NCI-H1417 treated with DMSO at 0.1 percent for 48 hours (cell line): ENCODE measurements around the gene TPSG1.
"Not testable (repeated sequence)": the region's sequence is repeated elsewhere in the genome, so short reads cannot be mapped to it uniquely, and the experiment has no call there.

Source experiments
- DNase-seq: peaks from one replicate; lab custom pipeline; 2025; lab: John Stamatoyannopoulos, UW

Gene TPSG1

DNA sequence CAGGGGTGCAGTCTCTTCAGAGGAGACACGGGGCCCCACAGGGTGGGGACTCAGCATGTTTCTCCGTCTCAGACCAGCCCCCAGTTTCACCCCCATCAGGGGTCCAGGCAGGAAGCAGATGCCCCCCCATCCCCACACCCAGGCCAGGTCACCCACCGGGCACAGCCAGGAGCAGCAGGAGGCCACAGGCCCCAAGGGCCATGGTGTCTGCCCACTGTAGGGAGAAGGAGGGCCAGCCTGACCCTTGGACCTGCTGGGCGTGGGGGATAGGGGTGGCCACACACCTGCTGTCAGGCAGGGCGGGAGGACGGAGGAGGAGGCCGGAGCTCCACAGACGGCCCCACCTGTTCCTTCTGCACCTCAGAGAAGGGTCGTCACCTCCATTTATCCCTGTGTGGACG is at the start of gene TPSG1:
Gene TPSG1, minus strand, starts transcription at position 218 of the 401 bp plus-strand sequence. Its CDS starts 16 bp downstream, at position 202.
- no peak for DNase-seq

DNA sequence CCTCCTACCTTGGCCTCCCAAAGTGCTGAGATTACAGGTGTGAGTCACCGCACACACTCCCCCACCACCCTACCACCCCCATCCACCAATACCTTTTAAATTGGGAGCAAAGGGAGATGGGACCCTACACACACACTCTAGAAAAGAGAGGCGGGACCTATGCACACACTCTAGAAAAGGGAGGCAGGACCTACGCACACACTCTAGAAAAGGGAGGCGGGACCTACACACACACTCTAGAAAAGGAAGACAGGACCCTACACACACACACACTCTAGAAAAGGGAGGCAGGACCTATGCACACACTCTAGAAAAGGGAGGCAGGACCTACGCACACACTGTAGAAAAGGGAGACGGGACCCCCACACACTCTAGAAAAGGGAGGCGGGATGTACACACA is 49.7 kb upstream of the TPSG1 start:
- no peak for DNase-seq

DNA sequence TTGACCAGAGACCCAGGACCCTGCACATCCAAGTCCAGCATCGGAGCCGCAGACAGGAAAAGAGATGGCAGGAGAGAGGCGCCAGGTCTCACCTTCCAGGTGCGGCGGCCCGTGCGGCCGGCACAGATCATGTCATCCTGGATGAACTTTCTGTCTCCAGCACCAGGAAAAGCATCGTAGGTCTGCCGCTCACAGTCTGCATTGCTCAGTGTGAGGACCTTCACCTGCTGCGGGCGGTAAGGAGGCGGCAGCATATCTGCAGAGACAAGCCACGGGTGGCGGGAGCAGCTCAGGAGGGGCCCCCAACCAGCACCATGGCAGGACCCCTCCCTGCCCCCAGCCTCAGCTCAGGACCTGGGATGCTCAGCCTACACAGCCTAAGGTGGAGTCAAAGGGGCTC is 48.7 kb upstream of the TPSG1 start:
- no peak for DNase-seq

DNA sequence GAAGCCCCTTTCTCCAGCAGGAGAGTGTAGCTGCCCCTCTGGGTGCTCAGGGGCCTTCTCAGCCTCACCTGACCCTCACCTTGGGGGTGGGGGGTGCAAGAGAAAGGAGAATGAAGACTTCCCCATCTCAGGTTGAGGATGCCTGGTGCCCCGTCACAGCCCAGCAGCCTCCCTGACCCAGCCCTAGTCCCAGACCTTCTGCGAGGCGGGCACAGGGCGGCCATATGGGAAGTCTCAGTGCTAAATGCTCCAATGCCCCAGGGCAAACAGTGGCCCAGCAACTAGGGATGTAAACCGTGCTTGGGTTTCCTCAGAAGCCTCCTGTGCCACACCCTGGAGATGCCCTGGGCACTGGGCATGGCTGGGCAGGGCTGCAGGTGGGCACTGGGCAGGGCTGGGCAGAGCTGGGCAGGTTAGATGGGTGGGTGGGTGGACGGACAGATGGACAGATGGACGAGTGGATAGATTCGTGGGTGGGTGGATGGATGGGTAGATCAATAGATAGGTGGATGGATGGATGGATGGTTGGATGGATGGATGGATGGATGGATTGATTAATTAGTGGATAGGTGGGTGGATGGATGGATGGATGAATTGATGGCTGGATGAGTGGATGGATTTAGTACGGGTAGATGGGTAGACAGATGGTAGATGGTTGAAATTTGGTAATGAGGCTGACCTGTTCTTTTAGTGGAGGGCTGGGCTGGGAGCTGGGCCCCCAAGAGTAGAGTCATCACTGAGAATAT is 47.6 kb upstream of the TPSG1 start:
- no peak for DNase-seq

DNA sequence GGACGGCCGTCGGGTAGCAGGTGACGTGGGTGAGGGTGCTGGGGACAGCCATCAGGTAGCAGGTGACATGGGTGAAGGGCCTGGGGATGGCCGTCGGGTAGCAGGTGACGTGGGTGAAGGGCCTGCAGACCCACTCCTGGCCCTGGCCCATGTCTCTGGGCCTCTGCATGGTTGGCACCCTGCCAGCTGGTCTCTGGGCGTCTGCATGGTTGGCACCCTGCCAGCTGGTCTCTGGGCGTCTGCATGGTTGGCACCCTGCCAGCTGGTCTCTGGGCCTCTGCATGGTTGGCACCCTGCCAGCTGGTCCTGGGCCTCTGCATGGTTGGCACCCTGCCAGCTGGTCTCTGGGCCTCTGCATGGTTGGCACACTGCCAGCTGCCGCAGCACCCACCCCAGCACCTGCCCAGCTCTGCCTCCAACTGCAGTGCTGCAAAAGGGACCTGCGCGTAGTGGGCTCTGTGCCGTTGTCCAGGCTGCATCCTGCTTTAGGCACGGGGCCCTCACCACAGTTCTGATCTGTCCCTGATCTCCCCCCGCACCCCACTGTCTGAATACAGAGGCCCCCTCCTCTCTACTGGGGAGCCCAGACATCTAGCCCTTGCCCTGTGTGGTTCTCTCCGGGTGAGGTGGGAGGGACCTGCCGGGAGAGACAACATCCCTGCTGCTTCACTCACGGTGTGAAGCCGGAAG is 46.8 kb upstream of the TPSG1 start:
- peak; percentile 56 for DNase-seq

DNA sequence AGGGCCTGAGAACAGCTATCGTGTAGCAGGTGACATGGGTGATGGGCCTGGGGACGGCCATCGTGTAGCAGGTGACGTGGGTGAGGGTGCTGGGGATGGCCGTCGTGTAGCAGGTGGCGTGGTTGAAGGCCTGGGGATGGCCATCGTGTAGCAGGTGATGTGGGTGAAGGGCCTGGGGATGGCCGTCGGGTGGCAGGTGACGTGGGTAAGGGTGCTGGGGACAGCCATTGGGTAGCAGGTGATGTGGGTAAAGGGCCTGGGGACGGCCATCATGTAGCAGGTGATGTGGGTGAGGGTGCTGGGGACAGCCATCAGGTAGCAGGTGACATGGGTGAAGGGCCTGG is 46.3 kb upstream of the TPSG1 start:
- no peak for DNase-seq

DNA sequence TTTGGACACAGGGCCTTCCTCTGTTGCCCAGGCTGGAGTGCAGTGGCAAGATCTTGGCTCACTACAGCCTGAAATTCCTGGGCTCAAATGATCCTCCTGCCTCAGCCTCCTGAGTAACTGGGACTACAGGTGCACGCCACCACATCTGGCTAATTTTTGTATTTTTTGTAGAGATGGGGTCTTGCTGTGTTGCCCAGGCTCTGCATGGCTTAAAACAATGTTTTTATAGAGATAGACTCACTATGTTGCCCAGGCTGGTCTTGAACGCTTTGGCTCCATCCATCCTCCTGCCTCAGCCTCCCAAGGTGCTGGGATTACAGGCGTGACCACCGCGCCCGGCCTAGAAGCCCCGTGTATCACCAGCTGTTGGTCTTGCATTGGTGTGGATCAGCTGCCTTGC is 44.4 kb upstream of the TPSG1 start:
- not testable (repeated sequence) for DNase-seq

DNA sequence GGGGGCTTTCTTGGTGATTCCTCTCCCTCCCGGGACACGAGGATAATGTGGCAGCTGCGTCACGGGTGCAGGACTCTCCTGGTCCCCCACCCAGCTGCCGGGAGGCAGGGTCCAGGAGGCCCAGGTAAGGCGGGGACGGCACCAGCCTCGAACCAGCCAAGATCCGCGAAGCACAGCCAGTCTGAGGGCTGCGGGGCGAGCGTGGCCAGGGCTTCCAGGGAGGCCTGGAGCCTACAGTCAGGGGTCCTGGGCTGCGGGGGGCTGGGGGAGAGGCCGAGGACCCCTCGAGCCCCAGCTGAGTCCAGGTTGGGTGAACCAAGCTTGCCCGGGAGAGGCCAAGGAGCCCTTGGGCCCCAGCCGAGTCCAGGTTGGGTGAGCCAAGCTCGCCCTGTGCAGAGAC is 40.8 kb upstream of the TPSG1 start:
- no peak for DNase-seq

DNA sequence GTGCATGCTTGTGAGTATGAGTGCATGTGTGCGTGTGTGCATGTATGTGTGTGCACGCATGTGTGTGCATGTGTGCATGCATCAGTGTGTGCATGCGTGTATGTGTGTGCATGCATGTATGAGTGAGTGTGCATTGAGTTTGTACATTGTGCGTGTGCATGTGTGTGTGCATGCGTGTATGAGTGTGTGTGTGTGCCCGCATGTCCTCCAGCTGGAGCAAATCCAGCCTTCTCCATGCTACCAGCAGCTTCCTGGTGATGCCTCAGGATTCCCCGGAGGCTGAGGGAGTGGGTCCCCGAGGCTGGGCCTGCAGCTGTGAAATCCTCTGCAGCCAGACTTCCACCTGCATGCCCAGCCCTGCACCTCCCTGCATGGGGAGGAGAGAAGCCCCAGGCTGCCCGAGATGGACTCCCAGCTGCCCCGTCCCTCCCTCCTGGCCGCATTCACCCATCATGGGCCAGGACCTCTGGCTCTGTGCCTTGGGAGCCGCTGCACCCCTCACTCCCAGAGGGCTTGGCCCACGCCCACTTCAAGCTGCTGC is 40.1 kb upstream of the TPSG1 start:
- no peak for DNase-seq

DNA sequence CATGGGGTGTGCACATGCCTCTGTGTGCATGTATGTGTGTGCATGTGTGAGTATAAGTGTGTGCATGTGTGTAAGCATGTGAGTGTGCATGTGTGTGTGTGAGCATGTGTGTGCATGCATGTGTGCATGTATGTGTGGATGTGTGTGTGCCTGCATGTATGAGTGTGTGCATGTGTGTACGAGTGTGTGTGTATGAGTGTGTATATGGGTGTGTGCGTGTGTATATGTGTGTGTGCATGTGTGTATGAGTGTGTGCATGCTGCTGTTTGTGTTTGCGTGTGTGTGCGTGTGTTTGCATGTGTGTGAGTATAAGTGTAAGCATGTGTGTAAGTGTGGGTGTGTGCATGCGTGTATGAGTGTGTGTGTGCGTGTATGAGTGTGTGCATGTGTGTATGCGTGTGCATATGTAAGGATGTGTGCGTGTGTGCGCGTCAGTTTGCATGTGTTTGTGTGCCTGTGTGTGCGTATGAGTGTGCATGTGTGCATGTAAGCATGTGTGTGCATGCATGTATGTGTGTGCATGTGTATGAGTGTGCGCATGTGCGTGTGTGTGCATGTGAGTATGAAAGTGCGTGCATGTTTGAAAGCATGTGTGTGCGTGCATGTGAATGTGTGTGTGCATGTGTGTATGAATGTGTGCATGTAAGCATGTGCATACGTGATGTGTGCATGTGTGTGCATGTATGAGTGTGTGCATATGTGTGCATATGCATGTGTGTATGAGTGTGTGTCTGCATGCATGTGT is 39.4 kb upstream of the TPSG1 start:
- no peak for DNase-seq

DNA sequence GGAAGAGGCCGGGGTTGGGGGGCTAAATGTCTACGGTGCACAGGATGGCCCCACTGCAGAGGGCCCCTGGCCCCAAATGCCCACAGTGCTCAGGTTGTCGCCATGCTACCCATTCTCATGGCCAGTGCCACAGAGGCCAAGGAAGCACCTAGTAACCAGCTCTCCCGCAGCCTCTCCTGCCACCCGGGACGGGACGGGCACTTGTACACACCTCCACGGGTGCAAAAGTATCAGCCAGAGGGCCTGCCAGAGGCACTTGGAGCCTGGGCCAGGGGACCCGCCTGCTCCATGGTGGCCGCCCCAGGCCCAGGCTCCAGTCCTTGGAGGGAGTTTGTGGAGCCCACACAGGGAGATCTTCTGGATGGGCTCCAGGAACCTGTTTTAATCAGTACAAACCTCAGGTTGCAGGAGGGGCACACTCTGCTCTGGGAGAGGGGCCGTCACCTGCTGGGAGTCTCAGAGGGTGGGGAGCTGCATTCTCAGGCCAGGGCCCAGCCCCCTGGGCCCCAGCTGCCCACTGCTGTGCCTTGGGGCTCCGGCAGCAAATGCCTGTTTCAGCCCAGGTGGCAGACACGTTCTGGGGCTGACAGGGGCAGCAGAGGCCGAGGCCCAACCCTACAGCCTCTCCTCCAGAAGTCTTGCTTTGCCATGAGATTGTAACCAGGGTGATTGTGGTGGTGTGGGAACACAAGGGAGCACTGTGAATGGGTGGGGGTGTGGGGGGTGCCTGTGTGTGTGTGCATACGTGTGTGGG is 38.7 kb upstream of the TPSG1 start:
- no peak for DNase-seq

DNA sequence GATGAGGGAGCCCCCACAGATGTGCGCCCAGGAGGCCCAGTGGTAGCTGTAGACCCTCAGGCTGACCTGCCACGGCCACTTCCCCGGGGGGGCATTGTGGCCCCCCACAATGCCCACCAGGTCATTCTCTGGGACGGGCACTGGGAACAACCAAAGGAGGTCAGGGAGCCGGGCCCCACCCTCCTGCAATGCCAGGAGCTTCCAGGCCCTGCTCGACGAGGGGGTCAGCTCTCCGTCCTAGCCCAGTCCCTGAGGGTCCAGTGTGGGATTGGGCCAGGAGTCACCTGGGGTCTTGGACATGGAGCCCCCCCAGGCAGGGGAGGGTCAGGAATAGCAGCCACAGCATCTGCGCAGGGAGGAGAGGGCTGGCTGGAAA is 37.8 kb upstream of the TPSG1 start:
- no peak for DNase-seq

DNA sequence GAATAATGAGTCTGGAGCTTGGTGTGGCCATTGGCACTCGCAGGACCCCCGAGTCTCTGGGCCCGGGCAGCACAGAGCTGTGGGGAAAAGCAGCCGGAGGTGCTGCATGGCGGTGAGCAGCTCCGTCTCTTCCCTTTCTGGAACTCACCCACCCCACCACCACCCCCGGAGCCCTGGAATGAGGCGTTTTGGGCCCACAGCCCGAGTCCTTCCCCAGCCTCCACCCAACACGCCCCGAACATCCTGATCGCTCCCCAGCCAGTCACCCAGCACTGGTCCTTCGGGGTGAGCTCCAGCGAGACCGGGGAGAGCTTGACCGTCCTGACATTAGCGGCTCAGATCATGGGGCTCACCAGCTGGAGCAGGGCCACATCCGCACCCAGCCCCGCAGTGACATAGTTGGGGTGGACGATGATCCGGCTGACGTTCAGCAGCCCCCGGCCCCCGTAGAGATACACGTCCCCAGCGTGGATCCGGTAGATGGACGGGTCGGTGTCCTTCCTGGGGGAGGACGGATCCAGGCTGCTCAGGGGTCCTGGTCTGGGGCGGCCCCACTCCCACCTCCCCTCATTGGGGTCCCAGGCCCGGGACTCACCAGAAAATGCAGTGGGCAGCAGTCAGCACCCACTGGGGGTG is 37.3 kb upstream of the TPSG1 start:
- no peak for DNase-seq

DNA sequence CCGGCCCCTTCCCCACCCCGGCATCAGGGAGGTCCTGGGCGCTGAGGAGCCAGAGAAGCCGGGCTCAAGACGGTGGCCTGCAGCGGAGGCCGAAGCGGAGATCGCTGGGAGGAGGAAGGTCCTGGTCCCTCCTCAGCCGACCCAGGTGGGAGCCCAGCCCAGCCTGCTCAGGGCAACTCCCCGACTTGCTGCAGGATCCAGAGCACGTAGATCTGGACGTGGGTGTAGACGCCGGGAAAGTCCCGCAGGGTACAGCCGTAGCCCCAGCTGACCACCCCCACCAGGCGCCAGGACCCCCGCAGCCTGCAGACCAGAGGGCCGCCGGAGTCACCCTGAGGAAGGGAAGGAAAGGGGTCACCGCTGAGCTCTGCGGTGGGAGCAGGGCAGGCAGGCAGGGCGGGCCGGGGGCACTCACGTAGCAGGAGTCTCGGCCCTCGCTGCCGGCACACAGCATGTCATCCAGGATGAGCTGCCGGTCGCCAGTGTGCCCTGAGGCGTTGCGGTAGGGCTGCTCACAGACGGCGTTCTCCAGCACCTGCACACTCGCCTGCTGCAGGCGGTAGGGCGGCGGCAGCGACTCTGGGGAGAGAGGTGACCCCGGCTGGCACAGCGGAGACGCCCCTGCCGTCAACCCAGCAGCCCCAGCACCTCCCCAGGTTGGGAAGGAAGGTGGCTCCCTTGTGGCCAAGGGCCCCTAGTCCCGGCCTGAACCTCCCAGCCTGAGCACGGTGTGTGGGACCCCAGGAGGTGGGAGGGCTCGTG is 36.2 kb upstream of the TPSG1 start:
- peak; percentile 3 for DNase-seq

DNA sequence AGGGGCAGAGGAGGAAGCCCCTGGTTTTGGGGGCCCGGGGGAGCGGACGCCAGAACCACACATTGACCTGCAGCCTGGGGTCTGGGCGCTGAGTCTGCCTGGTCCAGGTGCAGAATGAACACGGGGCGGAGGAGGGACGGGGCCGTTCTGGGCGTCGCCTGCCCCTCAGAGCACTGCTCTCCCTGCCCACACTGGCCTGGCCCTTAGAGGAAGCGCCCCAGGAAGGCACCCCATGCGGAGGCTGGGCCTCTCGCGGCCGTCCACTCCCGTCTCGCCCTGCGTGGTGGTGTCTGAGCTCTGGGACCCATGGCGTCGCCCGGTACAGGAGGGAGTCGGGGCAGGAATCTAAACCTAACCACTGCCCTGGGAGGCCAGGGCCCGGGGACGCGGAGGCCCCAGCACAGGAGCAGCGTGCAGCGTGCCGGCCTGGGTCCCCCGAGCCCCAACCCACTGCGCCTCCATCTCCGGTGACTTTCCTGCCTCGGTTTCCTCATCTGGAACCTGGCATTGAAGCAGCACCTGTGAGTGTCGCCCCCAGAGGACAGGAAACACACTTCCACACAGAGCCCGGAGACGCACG is 35.1 kb upstream of the TPSG1 start:
- DNase-seq: no peak

DNA sequence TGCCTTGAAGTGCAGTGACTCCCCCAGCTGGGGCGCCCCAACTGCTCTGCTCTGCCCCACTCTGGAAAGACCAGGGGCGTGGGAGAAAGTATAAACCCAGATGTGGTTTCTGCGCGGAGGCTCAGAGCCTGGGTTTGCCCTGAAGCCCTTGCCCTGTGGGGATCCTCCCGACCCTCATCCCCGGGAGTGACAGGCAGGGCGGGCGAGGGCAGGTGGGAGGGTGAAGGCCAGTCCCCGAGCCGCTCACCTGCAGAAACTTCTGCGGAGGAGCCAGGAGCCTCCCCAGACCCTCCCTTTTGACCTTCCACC is 34.6 kb upstream of the TPSG1 start:
- DNase-seq: no peak

DNA sequence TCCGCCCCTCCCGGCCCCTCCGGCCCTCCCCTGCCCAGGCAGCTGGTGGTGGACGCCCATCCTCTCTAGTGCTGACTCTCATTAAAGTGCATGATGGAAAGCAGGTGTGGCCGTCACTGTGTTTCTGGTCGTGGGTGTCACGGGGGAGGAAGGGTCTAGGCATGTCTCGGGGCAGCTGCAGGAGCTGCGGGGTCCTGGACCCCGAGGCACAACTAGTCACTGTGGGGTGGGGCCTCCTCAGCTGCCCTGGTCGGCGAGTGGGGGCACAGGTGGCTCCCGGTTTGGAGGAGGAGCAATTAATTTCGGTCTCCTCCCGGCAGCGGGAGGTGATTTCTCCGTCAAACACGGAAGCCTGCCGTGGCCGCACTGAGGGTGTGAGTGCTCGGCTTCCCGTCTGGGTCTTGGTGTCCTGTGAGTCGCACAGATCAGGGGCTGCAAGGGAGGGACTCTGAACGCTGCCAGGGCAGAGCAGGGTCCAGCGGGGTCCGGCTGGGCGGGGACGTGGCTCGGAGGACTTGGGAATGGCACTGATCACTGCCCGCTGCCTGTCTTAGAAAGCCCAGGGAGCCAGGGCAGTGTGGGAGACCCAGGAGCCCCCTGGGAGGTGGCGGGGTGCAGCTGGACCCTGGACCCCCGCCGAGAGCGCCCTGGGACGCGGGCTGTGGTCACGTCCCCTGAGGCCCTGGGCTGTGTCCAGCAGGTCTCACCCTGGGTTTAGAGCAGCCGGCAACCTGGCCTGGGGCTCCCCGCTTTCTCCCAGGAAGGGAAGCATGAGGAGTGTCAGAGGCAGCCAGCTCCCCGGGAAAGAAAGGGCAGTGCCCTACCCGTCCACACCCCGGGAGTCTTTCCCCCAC is 34.1 kb upstream of the TPSG1 start:
- DNase-seq: peak; percentile 18

DNA sequence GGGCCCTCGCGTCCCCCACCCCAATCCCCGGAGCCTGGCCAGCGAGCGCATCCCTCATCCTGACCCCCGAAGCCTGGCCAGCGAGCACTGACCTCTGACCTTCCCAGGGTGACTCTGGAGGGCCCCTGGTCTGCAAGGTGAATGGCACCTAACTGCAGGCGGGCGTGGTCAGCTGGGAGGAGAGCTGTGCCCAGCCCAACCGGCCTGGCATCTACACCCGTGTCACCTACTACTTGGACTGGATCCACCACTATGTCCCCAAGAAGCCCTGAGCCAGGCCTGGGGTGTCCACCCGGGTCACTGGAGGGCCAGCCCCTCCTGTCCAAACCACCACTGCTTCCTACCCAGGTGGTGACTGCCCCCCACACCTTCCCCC is 33.1 kb upstream of the TPSG1 start:
- no peak for DNase-seq

DNA sequence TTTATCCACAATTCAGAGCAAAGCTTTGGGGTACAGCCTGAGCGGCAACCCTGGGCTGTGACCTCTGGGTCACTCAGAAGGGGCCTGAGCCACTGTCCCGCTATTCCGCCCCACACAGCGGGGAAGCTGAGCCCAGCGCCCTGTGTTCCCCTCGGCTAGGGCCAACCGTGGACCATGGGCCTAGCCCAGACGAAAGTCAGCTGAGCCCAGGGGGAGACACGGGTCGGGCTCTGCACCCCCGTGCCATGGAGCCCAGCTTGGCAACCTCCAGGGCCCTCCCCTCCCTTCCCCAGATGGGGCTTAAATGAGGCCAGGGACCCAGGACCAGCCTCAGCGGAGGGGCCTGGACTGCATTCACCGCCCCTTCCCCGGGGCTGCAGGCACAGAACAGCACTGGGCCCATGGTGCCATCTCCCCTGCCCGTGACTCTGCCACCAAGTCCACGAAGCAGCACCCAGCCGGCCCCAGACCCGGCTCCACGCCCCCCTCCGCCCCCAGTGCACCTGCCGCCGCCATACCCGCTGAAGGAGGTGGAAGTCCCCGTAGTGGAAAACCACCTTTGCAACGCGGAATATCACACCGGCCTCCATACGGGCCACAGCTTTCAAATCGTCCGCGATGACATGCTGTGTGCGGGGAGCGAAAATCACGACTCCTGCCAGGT is 32.6 kb upstream of the TPSG1 start:
- no peak for DNase-seq
